Glutamatergic neuron (in vitro differentiated cells): ENCODE results near the gene RBBP8NL. TPM values are rescaled to one million over a fixed set of nuclear protein-coding genes. Genes with fewer than 3 reads are reported as not detected.
A peak's percentile ranks its signal among the peaks of the same experiment; 100 is the strongest.

Experiments used
- DNase-seq: peaks from one replicate; pipeline ENCODE4 v3.0.0; 2022
- H3K27ac Mint-ChIP-seq: one replicate; pipeline ENCODE4 v1.8.0; 2020; ENCODE audit warnings: mild to moderate bottlenecking, mixed read lengths, inconsistent platforms; ENCODE audit not compliant: unreplicated experiment
- H3K27me3 Mint-ChIP-seq: one replicate; pipeline ENCODE4 v1.8.0; 2020; ENCODE audit warnings: mild to moderate bottlenecking, moderate library complexity, mixed read lengths, inconsistent platforms; ENCODE audit not compliant: unreplicated experiment
- H3K36me3 Mint-ChIP-seq: one replicate; pipeline ENCODE4 v1.8.0; 2020; ENCODE audit warnings: mild to moderate bottlenecking, mixed read lengths, inconsistent platforms; ENCODE audit not compliant: unreplicated experiment
- H3K4me1 Mint-ChIP-seq: one replicate; pipeline ENCODE4 v1.8.0; 2020; ENCODE audit warnings: mild to moderate bottlenecking, low read depth, mixed read lengths, inconsistent platforms; ENCODE audit not compliant: unreplicated experiment
- H3K4me3 Mint-ChIP-seq: one replicate; pipeline ENCODE4 v1.8.0; 2020; ENCODE audit warnings: mild to moderate bottlenecking, mixed read lengths, inconsistent platforms; ENCODE audit not compliant: unreplicated experiment
- H3K9me3 Mint-ChIP-seq: one replicate; pipeline ENCODE4 v1.8.0; 2020; ENCODE audit warnings: mild to moderate bottlenecking, moderate library complexity, mixed read lengths, inconsistent platforms; ENCODE audit not compliant: unreplicated experiment
- total RNA-seq: library from RNA; stranded (reverse); fragmentation: NEBNext Ultra II Directional; extraction: Animal tissue kit (Norgen Biotek cat#: 25700); gene quantifications from one replicate; pipeline ENCODE4 v1.2.1, GENCODE V29; 2021; ENCODE audit not compliant: unreplicated experiment
- TF ChIP-seq, protein P1 (sequence below): fragments of 200-600 bp; sonication (generic); IDR thresholded peaks from one replicate; pipeline ENCODE4 v1.5.0; 2021; ENCODE audit not compliant: partially characterized antibody, unreplicated experiment

The RBBP8NL gene
- total RNA-seq, 1 donor from 2014 or later, result not detected

DNA sequence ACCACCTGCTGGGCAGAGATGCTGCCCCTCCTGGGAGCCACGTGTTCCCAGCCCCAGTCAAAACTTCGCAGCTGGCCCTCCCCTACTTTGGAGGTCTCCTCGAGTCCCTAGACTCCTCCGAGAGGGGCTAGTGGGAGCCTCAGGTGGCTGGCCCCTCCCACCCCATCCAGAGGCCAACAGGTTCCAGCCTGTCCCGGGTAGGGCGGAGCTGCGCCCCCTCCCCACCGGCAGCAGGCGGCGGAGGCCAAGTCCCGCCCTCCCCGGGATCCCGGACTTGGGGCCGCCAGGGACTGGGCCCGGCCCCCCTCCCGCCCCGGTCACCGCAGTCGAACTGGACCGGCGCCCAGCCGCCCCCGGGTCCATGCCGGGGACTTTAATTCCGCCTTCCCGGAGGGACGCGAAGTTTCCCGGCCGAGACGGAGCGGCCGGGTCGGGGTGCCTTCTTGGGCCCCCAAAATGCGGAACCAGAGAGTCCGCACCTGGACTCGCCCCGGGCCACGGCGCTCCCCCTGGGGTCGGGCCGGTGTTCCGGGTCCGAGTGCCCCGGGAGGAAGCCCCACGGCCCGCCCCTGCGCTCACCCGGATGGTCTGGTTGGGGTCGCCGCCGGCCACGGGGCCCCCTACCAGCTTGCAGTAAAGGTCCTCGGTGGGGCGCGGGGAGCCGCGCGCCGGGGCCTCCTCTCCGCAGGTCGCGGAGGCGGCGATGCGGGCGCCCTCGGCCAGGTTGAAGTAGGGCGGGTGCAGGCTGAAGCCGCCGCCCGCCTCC is 60.8 kb downstream of the RBBP8NL start:
- TF ChIP-seq, protein P1, sequence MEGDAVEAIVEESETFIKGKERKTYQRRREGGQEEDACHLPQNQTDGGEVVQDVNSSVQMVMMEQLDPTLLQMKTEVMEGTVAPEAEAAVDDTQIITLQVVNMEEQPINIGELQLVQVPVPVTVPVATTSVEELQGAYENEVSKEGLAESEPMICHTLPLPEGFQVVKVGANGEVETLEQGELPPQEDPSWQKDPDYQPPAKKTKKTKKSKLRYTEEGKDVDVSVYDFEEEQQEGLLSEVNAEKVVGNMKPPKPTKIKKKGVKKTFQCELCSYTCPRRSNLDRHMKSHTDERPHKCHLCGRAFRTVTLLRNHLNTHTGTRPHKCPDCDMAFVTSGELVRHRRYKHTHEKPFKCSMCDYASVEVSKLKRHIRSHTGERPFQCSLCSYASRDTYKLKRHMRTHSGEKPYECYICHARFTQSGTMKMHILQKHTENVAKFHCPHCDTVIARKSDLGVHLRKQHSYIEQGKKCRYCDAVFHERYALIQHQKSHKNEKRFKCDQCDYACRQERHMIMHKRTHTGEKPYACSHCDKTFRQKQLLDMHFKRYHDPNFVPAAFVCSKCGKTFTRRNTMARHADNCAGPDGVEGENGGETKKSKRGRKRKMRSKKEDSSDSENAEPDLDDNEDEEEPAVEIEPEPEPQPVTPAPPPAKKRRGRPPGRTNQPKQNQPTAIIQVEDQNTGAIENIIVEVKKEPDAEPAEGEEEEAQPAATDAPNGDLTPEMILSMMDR, result no peak
- peak overlapping the region; percentile 84 for H3K4me3 Mint-ChIP-seq
- no peaks in the 10 kb centered on the region for H3K36me3 Mint-ChIP-seq
- no peak overlapping the region for H3K27ac Mint-ChIP-seq
- peak; percentile 52 for DNase-seq
- peaks cover 10% of the 10 kb centered on the region for H3K27me3 Mint-ChIP-seq
- peaks cover 8% of the 10 kb centered on the region for H3K4me1 Mint-ChIP-seq
- peaks cover 6% of the 10 kb centered on the region for H3K9me3 Mint-ChIP-seq

- Mint-ChIP-seq H3K36me3 (no peaks in the 10 kb centered on the region), H3K9me3 (peaks cover 6% of the 10 kb centered on the region), H3K4me1 (peaks cover 8% of the 10 kb centered on the region), H3K27me3 (peaks cover 10% of the 10 kb centered on the region), H3K27ac (no peak overlapping the region), H3K4me3 (peak overlapping the region; percentile 84)
- TF ChIP-seq, protein P1, result no peak
- peak; percentile 44 for DNase-seq
These were observed 61.4 kb downstream of the RBBP8NL start for GRCh38 chr20:62365814-62366369.

DNA sequence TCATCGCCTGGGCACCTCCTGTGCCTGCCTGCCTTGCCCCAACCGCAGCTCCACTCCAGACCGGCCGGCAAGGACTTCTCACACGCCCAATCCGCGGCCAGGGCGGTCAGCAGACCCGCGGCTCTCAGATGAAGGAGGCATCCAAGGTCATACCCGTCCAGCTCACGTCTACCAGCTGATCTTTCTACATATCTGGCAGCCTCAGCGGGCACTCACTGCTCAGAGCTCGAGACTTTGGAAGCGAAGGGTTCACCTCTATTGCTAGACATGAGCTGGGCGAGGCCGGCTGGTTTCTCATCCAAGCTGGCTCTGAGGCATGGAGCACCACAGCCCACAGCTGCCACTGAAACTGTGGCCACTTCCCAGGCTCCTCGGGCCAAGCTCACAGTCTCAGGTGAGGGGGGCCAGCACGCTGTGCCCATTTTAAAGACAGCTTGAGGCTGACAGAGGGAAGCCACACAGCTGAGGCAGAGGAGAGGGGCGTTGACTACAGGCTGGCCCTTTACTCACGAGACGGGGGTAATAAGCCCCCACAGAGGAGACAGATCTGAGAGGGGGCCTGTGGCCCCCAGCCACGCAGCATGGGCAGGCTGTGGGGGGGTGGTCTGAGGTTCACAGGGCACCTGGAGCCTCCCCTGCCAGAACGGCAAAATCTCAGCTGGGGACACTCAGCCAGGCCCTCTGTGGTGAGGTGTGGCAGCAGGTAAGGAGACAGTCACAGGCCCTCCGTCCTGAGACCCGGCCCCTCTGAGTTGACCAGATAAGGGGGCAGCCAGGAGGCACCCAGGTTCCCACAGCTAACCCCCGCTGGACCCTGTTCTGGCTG is 62.2 kb downstream of the RBBP8NL start:
- Mint-ChIP-seq H3K9me3 (peaks cover 6% of the 10 kb centered on the region), H3K4me1 (peaks cover 7% of the 10 kb centered on the region), H3K27ac (peak overlapping the region; percentile 28), H3K4me3 (peak overlapping the region; percentile 84), H3K27me3 (peaks cover 10% of the 10 kb centered on the region), H3K36me3 (no peaks in the 10 kb centered on the region)
- peak; percentile 28 for DNase-seq
- TF ChIP-seq, protein P1, result no peak

- H3K27ac Mint-ChIP-seq, result peak overlapping the region; percentile 64
- peak; percentile 67 for DNase-seq
- H3K36me3 Mint-ChIP-seq, result no peaks in the 10 kb centered on the region
- H3K4me3 Mint-ChIP-seq, result peak overlapping the region; percentile 84
- peaks cover 3% of the 10 kb centered on the region for H3K9me3 Mint-ChIP-seq
- TF ChIP-seq, protein P1, result no peak
- peaks cover 4% of the 10 kb centered on the region for H3K4me1 Mint-ChIP-seq
- H3K27me3 Mint-ChIP-seq, result peaks cover 6% of the 10 kb centered on the region
These were observed 63.2 kb downstream of the RBBP8NL start for GRCh38 chr20:62363920-62364851.
